Endothelial cell (in vitro differentiated cells): ENCODE measurements around the gene CHRM5. TPM values are rescaled to one million over a fixed set of nuclear protein-coding genes. Genes with fewer than 3 reads are reported as not detected.
A peak's percentile ranks its signal among the peaks of the same experiment; 100 is the strongest.

ENCODE experiments used
- DNase-seq: peaks from one replicate; pipeline ENCODE4 v3.0.0; 2021; ENCODE audit warnings: low spot score
- H3K27ac Mint-ChIP-seq: one replicate; pipeline ENCODE4 v1.8.0; 2021; ENCODE audit warnings: mixed read lengths, inconsistent platforms; ENCODE audit not compliant: unreplicated experiment
- H3K27me3 Mint-ChIP-seq: one replicate; pipeline ENCODE4 v1.8.0; 2021; ENCODE audit warnings: mild to moderate bottlenecking, moderate library complexity, mixed read lengths, inconsistent platforms; ENCODE audit not compliant: unreplicated experiment
- H3K36me3 Mint-ChIP-seq: one replicate; pipeline ENCODE4 v1.8.0; 2021; ENCODE audit warnings: mild to moderate bottlenecking, low read depth, mixed read lengths, inconsistent platforms; ENCODE audit not compliant: unreplicated experiment
- H3K4me1 Mint-ChIP-seq: one replicate; pipeline ENCODE4 v1.8.0; 2021; ENCODE audit warnings: mild to moderate bottlenecking, mixed read lengths, inconsistent platforms; ENCODE audit not compliant: unreplicated experiment
- H3K4me3 Mint-ChIP-seq: one replicate; pipeline ENCODE4 v1.8.0; 2021; ENCODE audit warnings: mild to moderate bottlenecking, mixed read lengths, inconsistent platforms; ENCODE audit not compliant: unreplicated experiment
- H3K9me3 Mint-ChIP-seq: one replicate; pipeline ENCODE4 v1.8.0; 2021; ENCODE audit warnings: mixed read lengths, inconsistent platforms; ENCODE audit not compliant: unreplicated experiment
- total RNA-seq: library from RNA; stranded (reverse); fragmentation: NEBNext Ultra II Directional; extraction: Animal tissue kit (Norgen Biotek cat#: 25700); gene quantifications from one replicate; pipeline ENCODE4 v1.2.1, GENCODE V29; 2021; ENCODE audit not compliant: unreplicated experiment
- TF ChIP-seq, protein P1 (sequence below): fragments of 200-600 bp; sonication (generic); IDR thresholded peaks from one replicate; pipeline ENCODE4 v1.5.0; 2021; ENCODE audit warnings: antibody characterized with exemption; ENCODE audit not compliant: unreplicated experiment

The CHRM5 gene
- total RNA-seq, 1 donor from 2014 or later, result not detected

DNA sequence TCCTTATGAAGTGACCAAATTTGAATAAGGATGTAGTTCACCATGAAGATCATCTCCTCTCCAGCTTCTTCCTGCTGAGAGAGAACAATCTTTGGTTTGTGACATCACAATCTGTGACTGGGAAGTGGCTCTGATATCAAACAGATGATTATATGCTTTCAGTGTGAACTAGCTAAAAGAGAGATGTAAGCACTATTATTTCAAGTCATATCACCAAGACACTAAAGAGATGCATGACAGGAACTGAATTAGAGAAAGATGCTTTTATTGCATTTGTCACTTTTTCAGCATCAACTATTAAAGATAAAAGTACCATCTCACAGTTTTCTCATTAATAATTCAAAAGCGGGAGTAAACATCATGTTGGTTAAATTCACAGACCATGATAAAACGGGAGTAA is 3.5 kb downstream of the CHRM5 start:
- TF ChIP-seq, protein P1, sequence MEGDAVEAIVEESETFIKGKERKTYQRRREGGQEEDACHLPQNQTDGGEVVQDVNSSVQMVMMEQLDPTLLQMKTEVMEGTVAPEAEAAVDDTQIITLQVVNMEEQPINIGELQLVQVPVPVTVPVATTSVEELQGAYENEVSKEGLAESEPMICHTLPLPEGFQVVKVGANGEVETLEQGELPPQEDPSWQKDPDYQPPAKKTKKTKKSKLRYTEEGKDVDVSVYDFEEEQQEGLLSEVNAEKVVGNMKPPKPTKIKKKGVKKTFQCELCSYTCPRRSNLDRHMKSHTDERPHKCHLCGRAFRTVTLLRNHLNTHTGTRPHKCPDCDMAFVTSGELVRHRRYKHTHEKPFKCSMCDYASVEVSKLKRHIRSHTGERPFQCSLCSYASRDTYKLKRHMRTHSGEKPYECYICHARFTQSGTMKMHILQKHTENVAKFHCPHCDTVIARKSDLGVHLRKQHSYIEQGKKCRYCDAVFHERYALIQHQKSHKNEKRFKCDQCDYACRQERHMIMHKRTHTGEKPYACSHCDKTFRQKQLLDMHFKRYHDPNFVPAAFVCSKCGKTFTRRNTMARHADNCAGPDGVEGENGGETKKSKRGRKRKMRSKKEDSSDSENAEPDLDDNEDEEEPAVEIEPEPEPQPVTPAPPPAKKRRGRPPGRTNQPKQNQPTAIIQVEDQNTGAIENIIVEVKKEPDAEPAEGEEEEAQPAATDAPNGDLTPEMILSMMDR, result no peak
- Mint-ChIP-seq H3K27ac (no peak overlapping the region), H3K9me3 (no peaks in the 10 kb centered on the region), H3K4me1 (peaks cover 9% of the 10 kb centered on the region), H3K36me3 (no peaks in the 10 kb centered on the region), H3K27me3 (no peaks in the 10 kb centered on the region), H3K4me3 (no peak overlapping the region)
- no peak for DNase-seq

DNA sequence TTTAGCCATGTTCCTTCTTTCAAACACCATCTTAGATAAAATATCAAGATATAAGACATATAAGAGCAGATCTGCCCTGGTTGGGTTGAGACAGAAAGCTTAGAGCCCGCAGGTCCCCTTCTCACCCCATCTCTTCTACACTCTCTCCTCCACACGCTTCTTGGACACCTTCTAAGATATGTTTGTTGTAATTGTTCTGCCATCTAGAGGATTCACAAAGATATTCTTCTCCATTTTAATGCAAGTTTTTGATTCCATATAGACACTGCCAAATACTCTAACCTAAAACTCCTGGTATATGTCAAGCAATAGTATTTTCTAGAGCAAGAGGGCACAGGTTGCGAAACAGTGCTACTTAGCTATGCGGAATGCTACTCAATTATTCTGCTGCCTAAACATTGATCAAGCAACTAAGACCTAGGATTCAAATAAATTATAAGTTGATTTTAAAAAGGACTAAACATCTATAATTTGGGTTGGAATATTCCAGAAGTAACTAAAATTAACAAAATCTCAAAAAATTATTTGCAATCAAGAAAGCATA is 6.8 kb downstream of the CHRM5 start:
- Mint-ChIP-seq H3K4me3 (no peak overlapping the region), H3K27me3 (no peaks in the 10 kb centered on the region), H3K4me1 (no peaks in the 10 kb centered on the region), H3K9me3 (no peaks in the 10 kb centered on the region), H3K27ac (no peak overlapping the region), H3K36me3 (no peaks in the 10 kb centered on the region)
- TF ChIP-seq, protein P1, result no peak
- DNase-seq, result no peak

DNA sequence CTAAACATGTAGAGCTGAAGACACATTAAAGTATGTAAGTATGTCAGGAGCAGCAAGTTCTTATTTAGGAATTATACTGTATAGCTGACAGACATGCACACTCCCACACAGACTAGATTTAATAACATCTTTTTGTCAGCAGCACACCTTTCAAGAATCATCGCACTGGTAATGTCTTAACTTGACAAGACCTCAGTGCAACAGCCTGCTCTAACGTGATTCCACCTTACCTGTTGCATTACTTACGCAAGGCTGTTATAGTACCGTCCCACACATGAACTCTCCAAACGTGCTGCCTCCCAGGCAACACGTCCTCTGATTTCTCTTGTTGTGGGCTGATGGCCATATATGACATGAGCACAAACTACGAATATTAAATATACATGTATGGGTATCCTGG is 11.9 kb downstream of the CHRM5 start:
- Mint-ChIP-seq H3K27ac (no peak overlapping the region), H3K4me3 (no peak overlapping the region), H3K27me3 (peaks cover 2% of the 10 kb centered on the region), H3K9me3 (no peaks in the 10 kb centered on the region), H3K4me1 (peaks cover 7% of the 10 kb centered on the region), H3K36me3 (no peaks in the 10 kb centered on the region)
- TF ChIP-seq, protein P1, result no peak
- DNase-seq, result no peak

DNA sequence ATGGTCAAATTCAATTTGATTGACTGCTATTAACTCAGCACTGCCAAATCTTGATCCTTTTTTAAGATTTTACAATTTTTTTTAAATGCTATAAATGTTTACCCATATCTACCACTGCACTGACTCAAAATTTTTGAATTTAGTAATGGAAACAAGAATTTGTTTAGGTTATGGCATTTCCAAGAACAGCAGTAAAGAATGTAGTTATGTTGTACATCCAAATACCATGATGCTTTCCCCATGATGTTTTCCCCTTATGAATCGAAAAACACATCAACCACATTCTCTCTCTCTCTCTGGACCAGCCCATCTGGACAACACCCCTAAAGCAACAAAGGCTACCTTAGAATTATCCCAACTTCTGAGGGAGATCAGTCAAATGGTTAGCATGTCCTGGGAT is 14.2 kb downstream of the CHRM5 start:
- TF ChIP-seq, protein P1, result no peak
- peaks cover 14% of the 10 kb centered on the region for H3K4me1 Mint-ChIP-seq
- peaks cover 2% of the 10 kb centered on the region for H3K27me3 Mint-ChIP-seq
- no peak for DNase-seq
- no peaks in the 10 kb centered on the region for H3K36me3 Mint-ChIP-seq
- H3K4me3 Mint-ChIP-seq, result no peak overlapping the region
- H3K9me3 Mint-ChIP-seq, result no peaks in the 10 kb centered on the region
- H3K27ac Mint-ChIP-seq, result no peak overlapping the region

DNA sequence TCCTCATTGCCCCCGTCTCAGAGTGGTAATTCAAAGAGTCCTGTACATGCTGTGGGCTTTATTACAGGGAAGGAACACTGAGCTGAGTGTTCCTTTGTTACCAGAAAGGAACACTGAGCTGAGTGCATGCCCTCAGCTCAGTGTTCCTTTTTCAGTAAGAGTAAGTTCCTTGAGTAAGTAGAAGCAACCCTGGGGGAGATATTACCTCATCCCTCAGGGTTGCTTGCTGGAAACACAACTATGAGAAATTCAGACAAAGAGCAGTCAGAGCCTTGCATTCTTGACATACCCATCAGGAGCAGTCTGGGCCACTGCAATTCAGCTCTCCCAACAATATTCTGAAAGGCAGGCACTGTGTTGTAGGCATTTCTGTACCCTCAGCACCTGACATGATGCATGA is 17.0 kb downstream of the CHRM5 start:
- TF ChIP-seq, protein P1, result no peak
- peaks cover 16% of the 10 kb centered on the region for H3K4me1 Mint-ChIP-seq
- no peaks in the 10 kb centered on the region for H3K9me3 Mint-ChIP-seq
- H3K27me3 Mint-ChIP-seq, result peaks cover 2% of the 10 kb centered on the region
- H3K36me3 Mint-ChIP-seq, result no peaks in the 10 kb centered on the region
- H3K4me3 Mint-ChIP-seq, result no peak overlapping the region
- DNase-seq, result no peak
- peak overlapping the region; percentile 48 for H3K27ac Mint-ChIP-seq
